KMS-11 (cell line): ENCODE results near the gene CFAP45.

Experiments
- H2AFZ ChIP-seq: fragments of 200-600 bp; sonication (generic); 2 replicates; pipeline ENCODE4 v1.6.1; 2016; ENCODE audit warnings: antibody characterized with exemption, mixed run types, low read depth
- H3K27ac ChIP-seq: fragments of 200-600 bp; sonication (generic); 2 replicates; pipeline ENCODE4 v1.6.1; 2016; ENCODE audit warnings: mild to moderate bottlenecking, mixed run types
- H3K27me3 ChIP-seq: fragments of 200-600 bp; sonication (generic); 2 replicates; pipeline ENCODE4 v1.6.1; 2017; ENCODE audit warnings: mild to moderate bottlenecking, low read depth, mixed run types, moderate library complexity; ENCODE audit not compliant: insufficient read depth
- H3K36me3 ChIP-seq: fragments of 200-600 bp; sonication (generic); 2 replicates; pipeline ENCODE4 v1.6.1; 2017; ENCODE audit warnings: mild to moderate bottlenecking, mixed run types; ENCODE audit not compliant: insufficient read depth
- H3K4me1 ChIP-seq: fragments of 200-600 bp; sonication (generic); 2 replicates; pipeline ENCODE4 v1.6.1; 2016; ENCODE audit warnings: mild to moderate bottlenecking, low read depth, mixed run types; ENCODE audit not compliant: poor library complexity, severe bottlenecking
- H3K4me2 ChIP-seq: fragments of 200-600 bp; sonication (generic); 2 replicates; pipeline ENCODE4 v1.7.0; 2016; ENCODE audit warnings: mild to moderate bottlenecking, mixed run types
- H3K4me3 ChIP-seq: fragments of 200-600 bp; sonication (generic); IDR thresholded peaks from 2 replicates; pipeline ENCODE4 v1.6.1; 2017; ENCODE audit warnings: low read depth, low read length, mixed read lengths; ENCODE audit not compliant: insufficient read depth
- H3K79me2 ChIP-seq: fragments of 200-600 bp; sonication (generic); 2 replicates; pipeline ENCODE4 v1.6.1; 2016; ENCODE audit warnings: low read depth, mixed run types; ENCODE audit not compliant: insufficient read depth
- H3K9ac ChIP-seq: fragments of 200-600 bp; sonication (generic); 2 replicates; pipeline ENCODE4 v1.6.1; 2016; ENCODE audit warnings: mild to moderate bottlenecking, mixed run types
- H4K20me1 ChIP-seq: fragments of 200-600 bp; sonication (generic); 2 replicates; pipeline ENCODE4 v1.6.1; 2016; ENCODE audit warnings: mild to moderate bottlenecking, mixed run types; ENCODE audit not compliant: insufficient read depth
- CTCF ChIP-seq: fragments of 200-600 bp; sonication (generic); conservative IDR thresholded peaks from 2 replicates; pipeline ENCODE4 v1.6.1; 2017; ENCODE audit warnings: low read depth, mild to moderate bottlenecking, antibody characterized with exemption, low read length, moderate library complexity, mixed read lengths

The CFAP45 gene

GRCh38 chr1:159930634-159931033, 30.7 kb upstream of the CFAP45 start:
- TF ChIP-seq CTCF, result no peak
- Histone ChIP-seq H3K27me3 (no peaks in the 10 kb centered on the region), H3K4me2 (no peak overlapping the region), H3K79me2 (no peaks in the 10 kb centered on the region; the same call in 1 of the 2 replicates), H3K9ac (no peak overlapping the region), H3K36me3 (no peaks in the 10 kb centered on the region), H2AFZ (no peak overlapping the region), H3K4me3 (no peak overlapping the region), H3K4me1 (peaks cover 8% of the 10 kb centered on the region), H3K27ac (no peak overlapping the region), H4K20me1 (no peaks in the 10 kb centered on the region)

GRCh38 chr1:159930216-159930615, 30.3 kb upstream of the CFAP45 start:
- Histone ChIP-seq H3K27me3 (no peaks in the 10 kb centered on the region), H3K79me2 (peaks cover 2% of the 10 kb centered on the region), H2AFZ (no peak overlapping the region), H3K27ac (no peak overlapping the region), H4K20me1 (no peaks in the 10 kb centered on the region), H3K4me2 (no peak overlapping the region), H3K4me1 (peaks cover 8% of the 10 kb centered on the region), H3K4me3 (no peak overlapping the region), H3K9ac (no peak overlapping the region), H3K36me3 (no peaks in the 10 kb centered on the region)
- TF ChIP-seq CTCF, result no peak

GRCh38 chr1:159929155-159930051, 29.4 kb upstream of the CFAP45 start:
- no peak for TF ChIP-seq CTCF
- no peak overlapping the region for H3K4me3 ChIP-seq
- peaks cover 10% of the 10 kb centered on the region for H3K79me2 ChIP-seq
- H4K20me1 ChIP-seq, result no peaks in the 10 kb centered on the region
- no peak overlapping the region for H3K27ac ChIP-seq
- no peak overlapping the region for H3K4me2 ChIP-seq
- H3K9ac ChIP-seq, result no peak overlapping the region
- H3K36me3 ChIP-seq, result no peaks in the 10 kb centered on the region
- no peak overlapping the region for H2AFZ ChIP-seq
- H3K4me1 ChIP-seq, result peaks cover 8% of the 10 kb centered on the region
- no peaks in the 10 kb centered on the region for H3K27me3 ChIP-seq

- Histone ChIP-seq H3K36me3 (no peaks in the 10 kb centered on the region; the same call in 1 of the 2 replicates), H3K79me2 (peaks cover 18% of the 10 kb centered on the region), H3K4me3 (no peak overlapping the region), H3K9ac (no peak overlapping the region), H3K4me2 (no peak overlapping the region), H2AFZ (no peak overlapping the region), H3K4me1 (peaks cover 12% of the 10 kb centered on the region), H4K20me1 (peaks cover 5% of the 10 kb centered on the region), H3K27ac (no peak overlapping the region), H3K27me3 (no peaks in the 10 kb centered on the region)
- TF ChIP-seq CTCF, result no peak
Measured at GRCh38 chr1:159928491-159929050, 28.6 kb upstream of the CFAP45 start.
